ENCODE measurements around the gene UBTFL1.
"Not testable (repeated sequence)": the region's sequence is repeated elsewhere in the genome, so short reads cannot be mapped to it uniquely, and the experiment has no call there.

The UBTFL1 gene

GRCh38 chr11:90085650-90086049, at the start of gene UBTFL1:
Gene UBTFL1 (plus strand): TSS chr11:90085950. CDS start chr11:90085950, 0 bp downstream.
- not testable (repeated sequence) for H3K9ac ChIP-seq (ENCODE audit: low read length); H3K4me3 ChIP-seq (ENCODE audit: low read length); H3K27me3 ChIP-seq (ENCODE audit: control insufficient read depth, insufficient read depth, low read length); H3K9me3 ChIP-seq (ENCODE audit: control insufficient read depth, low read depth, low read length); H3K4me1 ChIP-seq (ENCODE audit: control insufficient read depth, low read depth, low read length); H3K36me3 ChIP-seq (ENCODE audit: control insufficient read depth, low read depth, low read length); H3K27ac ChIP-seq (ENCODE audit: low read length)

- H3K36me3 ChIP-seq (ENCODE audit: control insufficient read depth, low read depth, low read length); H3K4me1 ChIP-seq (ENCODE audit: control insufficient read depth, low read depth, low read length); H3K9ac ChIP-seq (ENCODE audit: low read length); H3K27ac ChIP-seq (ENCODE audit: low read length); H3K27me3 ChIP-seq (ENCODE audit: control insufficient read depth, insufficient read depth, low read length); H3K4me3 ChIP-seq (ENCODE audit: low read length); H3K9me3 ChIP-seq (ENCODE audit: control insufficient read depth, low read depth, low read length): not testable (repeated sequence)
Observed at GRCh38 chr11:90051591-90052209, 34.0 kb upstream of the UBTFL1 start.

- not testable (repeated sequence) for H3K27ac ChIP-seq (ENCODE audit: low read length); H3K9ac ChIP-seq (ENCODE audit: low read length); H3K4me1 ChIP-seq (ENCODE audit: control insufficient read depth, low read depth, low read length); H3K9me3 ChIP-seq (ENCODE audit: control insufficient read depth, low read depth, low read length); H3K36me3 ChIP-seq (ENCODE audit: control insufficient read depth, low read depth, low read length); H3K27me3 ChIP-seq (ENCODE audit: control insufficient read depth, insufficient read depth, low read length); H3K4me3 ChIP-seq (ENCODE audit: low read length)
Observed at GRCh38 chr11:90052311-90052710, 33.4 kb upstream of the UBTFL1 start.

- H3K27ac ChIP-seq (ENCODE audit: low read length) = not testable (repeated sequence)
Observed at GRCh38 chr11:90053545-90053944, 32.2 kb upstream of the UBTFL1 start.

GRCh38 chr11:90088731-90089130, 3.0 kb downstream of the UBTFL1 start:
- H3K9me3 ChIP-seq (ENCODE audit: control insufficient read depth, low read depth, low read length); H3K27ac ChIP-seq (ENCODE audit: low read length); H3K27me3 ChIP-seq (ENCODE audit: control insufficient read depth, insufficient read depth, low read length); H3K9ac ChIP-seq (ENCODE audit: low read length); H3K4me3 ChIP-seq (ENCODE audit: low read length); H3K4me1 ChIP-seq (ENCODE audit: control insufficient read depth, low read depth, low read length); H3K36me3 ChIP-seq (ENCODE audit: control insufficient read depth, low read depth, low read length): not testable (repeated sequence)

More at GRCh38 chr11:90053545-90053944, 32.2 kb upstream of the UBTFL1 start:
- H3K9ac ChIP-seq (ENCODE audit: low read length); H3K36me3 ChIP-seq (ENCODE audit: control insufficient read depth, low read depth, low read length); H3K4me3 ChIP-seq (ENCODE audit: low read length); H3K27me3 ChIP-seq (ENCODE audit: control insufficient read depth, insufficient read depth, low read length); H3K9me3 ChIP-seq (ENCODE audit: control insufficient read depth, low read depth, low read length); H3K4me1 ChIP-seq (ENCODE audit: control insufficient read depth, low read depth, low read length): not testable (repeated sequence)

GRCh38 chr11:90095230-90095924, 9.6 kb downstream of the UBTFL1 start:
- H3K9me3 ChIP-seq (ENCODE audit: control insufficient read depth, low read depth, low read length); H3K9ac ChIP-seq (ENCODE audit: low read length); H3K36me3 ChIP-seq (ENCODE audit: control insufficient read depth, low read depth, low read length); H3K4me1 ChIP-seq (ENCODE audit: control insufficient read depth, low read depth, low read length); H3K27me3 ChIP-seq (ENCODE audit: control insufficient read depth, insufficient read depth, low read length); H3K27ac ChIP-seq (ENCODE audit: low read length); H3K4me3 ChIP-seq (ENCODE audit: low read length): not testable (repeated sequence)

GRCh38 chr11:90098261-90098660, 12.5 kb downstream of the UBTFL1 start:
- not testable (repeated sequence) for H3K27me3 ChIP-seq (ENCODE audit: control insufficient read depth, insufficient read depth, low read length); H3K9ac ChIP-seq (ENCODE audit: low read length); H3K36me3 ChIP-seq (ENCODE audit: control insufficient read depth, low read depth, low read length); H3K4me1 ChIP-seq (ENCODE audit: control insufficient read depth, low read depth, low read length); H3K27ac ChIP-seq (ENCODE audit: low read length); H3K9me3 ChIP-seq (ENCODE audit: control insufficient read depth, low read depth, low read length); H3K4me3 ChIP-seq (ENCODE audit: low read length)

- no peak overlapping the region for H3K4me3 ChIP-seq (ENCODE audit: low read length)
- H3K27me3 ChIP-seq (ENCODE audit: control insufficient read depth, insufficient read depth, low read length) = no peaks in the 10 kb centered on the region
- H3K27ac ChIP-seq (ENCODE audit: low read length) = no peak overlapping the region
- no peaks in the 10 kb centered on the region for H3K9me3 ChIP-seq (ENCODE audit: control insufficient read depth, low read depth, low read length)
- no peak overlapping the region for H3K9ac ChIP-seq (ENCODE audit: low read length)
- H3K36me3 ChIP-seq (ENCODE audit: control insufficient read depth, low read depth, low read length) = no peaks in the 10 kb centered on the region
- no peaks in the 10 kb centered on the region for H3K4me1 ChIP-seq (ENCODE audit: control insufficient read depth, low read depth, low read length)
Observed at GRCh38 chr11:90100431-90100830, 14.7 kb downstream of the UBTFL1 start.

- Histone ChIP-seq H3K36me3 (ENCODE audit: control insufficient read depth, low read depth, low read length) (no peaks in the 10 kb centered on the region), H3K9ac (ENCODE audit: low read length) (no peak overlapping the region), H3K9me3 (ENCODE audit: control insufficient read depth, low read depth, low read length) (no peaks in the 10 kb centered on the region), H3K4me3 (ENCODE audit: low read length) (no peak overlapping the region), H3K27ac (ENCODE audit: low read length) (no peak overlapping the region), H3K27me3 (ENCODE audit: control insufficient read depth, insufficient read depth, low read length) (no peaks in the 10 kb centered on the region), H3K4me1 (ENCODE audit: control insufficient read depth, low read depth, low read length) (no peaks in the 10 kb centered on the region)
Observed at GRCh38 chr11:90113541-90113940, 27.8 kb downstream of the UBTFL1 start.

- Histone ChIP-seq H3K4me1 (ENCODE audit: control insufficient read depth, low read depth, low read length) (no peaks in the 10 kb centered on the region), H3K27ac (ENCODE audit: low read length) (no peak overlapping the region), H3K27me3 (ENCODE audit: control insufficient read depth, insufficient read depth, low read length) (no peaks in the 10 kb centered on the region), H3K9me3 (ENCODE audit: control insufficient read depth, low read depth, low read length) (no peaks in the 10 kb centered on the region), H3K36me3 (ENCODE audit: control insufficient read depth, low read depth, low read length) (no peaks in the 10 kb centered on the region), H3K9ac (ENCODE audit: low read length) (no peak overlapping the region), H3K4me3 (ENCODE audit: low read length) (no peak overlapping the region)
Observed at GRCh38 chr11:90120191-90120590, 34.4 kb downstream of the UBTFL1 start.

- Histone ChIP-seq H3K36me3 (ENCODE audit: control insufficient read depth, low read depth, low read length) (no peaks in the 10 kb centered on the region), H3K4me3 (ENCODE audit: low read length) (no peak overlapping the region), H3K4me1 (ENCODE audit: control insufficient read depth, low read depth, low read length) (no peaks in the 10 kb centered on the region), H3K27ac (ENCODE audit: low read length) (no peak overlapping the region), H3K9me3 (ENCODE audit: control insufficient read depth, low read depth, low read length) (no peaks in the 10 kb centered on the region), H3K27me3 (ENCODE audit: control insufficient read depth, insufficient read depth, low read length) (no peaks in the 10 kb centered on the region), H3K9ac (ENCODE audit: low read length) (no peak overlapping the region)
Observed at GRCh38 chr11:90124371-90124770, 38.6 kb downstream of the UBTFL1 start.

- Histone ChIP-seq H3K27me3 (ENCODE audit: control insufficient read depth, insufficient read depth, low read length) (no peaks in the 10 kb centered on the region), H3K27ac (ENCODE audit: low read length) (no peak overlapping the region), H3K36me3 (ENCODE audit: control insufficient read depth, low read depth, low read length) (no peaks in the 10 kb centered on the region), H3K9ac (ENCODE audit: low read length) (no peak overlapping the region), H3K4me3 (ENCODE audit: low read length) (no peak overlapping the region), H3K9me3 (ENCODE audit: control insufficient read depth, low read depth, low read length) (no peaks in the 10 kb centered on the region), H3K4me1 (ENCODE audit: control insufficient read depth, low read depth, low read length) (no peaks in the 10 kb centered on the region)
Observed at GRCh38 chr11:90124946-90125345, 39.2 kb downstream of the UBTFL1 start.

All from iPS-18a (cell line).